NCI-H526 (cell line): ENCODE results near the gene RWDD3.

ENCODE experiments used
- DNase-seq, 2 experiments: peaks; one replicate each; lab custom pipeline; 2025; lab: John Stamatoyannopoulos, UW

Gene RWDD3

DNA sequence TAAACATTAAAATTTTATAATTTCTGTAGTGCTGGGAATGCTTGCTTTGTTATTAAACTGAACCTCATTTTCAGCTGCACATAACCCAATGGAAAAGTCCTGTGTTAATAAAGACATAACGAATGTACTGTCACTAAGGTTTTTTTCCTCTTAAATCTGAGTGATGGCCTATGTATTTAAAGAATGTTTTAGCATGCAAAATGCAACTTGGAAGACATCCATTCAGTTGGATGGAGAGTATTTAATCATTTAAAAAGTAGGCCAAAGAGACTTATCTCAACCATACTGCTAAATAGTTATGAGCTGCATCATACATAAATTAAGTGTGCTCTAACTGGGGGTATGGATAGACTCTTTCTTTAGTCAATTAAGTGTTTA, 48.5 kb downstream of the RWDD3 start:
- peak in 1 of 2 experiments; percentile 18 for DNase-seq

DNA sequence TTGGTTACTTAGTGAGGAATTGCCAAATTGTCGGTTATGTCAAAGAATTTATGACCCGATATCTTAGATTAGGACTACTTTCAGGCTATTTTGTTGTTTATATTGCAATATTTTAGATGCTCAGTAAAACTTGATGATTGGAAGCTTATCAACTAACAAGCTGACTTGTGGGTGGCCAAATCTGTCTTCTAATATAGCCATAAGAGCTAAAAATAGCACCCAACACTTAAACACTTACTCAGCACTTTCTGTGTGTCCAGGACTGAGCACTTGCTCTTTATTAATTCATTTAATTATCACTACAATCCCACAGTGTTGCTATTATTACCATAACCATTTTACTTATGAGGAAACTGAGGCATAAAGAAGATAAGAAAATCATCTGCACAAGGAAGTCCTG, 50.4 kb downstream of the RWDD3 start:
- DNase-seq = no peak

DNA sequence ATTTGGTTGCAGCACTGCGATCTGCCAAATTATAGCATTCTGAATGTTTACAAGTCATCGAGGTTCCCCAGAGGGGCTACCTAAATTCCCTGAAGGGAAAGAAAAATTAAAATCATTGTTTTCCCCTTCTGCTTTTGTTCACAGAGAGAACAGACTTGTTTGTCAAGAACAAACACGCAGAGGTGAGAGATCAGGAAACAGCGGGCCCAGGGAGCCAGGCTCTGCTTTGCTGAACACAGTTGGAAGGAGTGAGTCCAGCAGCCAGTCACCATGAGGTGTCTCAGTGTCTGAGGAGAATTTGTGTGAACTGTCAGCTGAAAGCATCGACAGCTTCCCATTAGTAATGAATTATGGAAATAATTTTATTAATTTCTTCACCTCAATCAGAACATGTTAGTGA, 52.5 kb downstream of the RWDD3 start:
- peak; percentile 10 to 49 for DNase-seq

DNA sequence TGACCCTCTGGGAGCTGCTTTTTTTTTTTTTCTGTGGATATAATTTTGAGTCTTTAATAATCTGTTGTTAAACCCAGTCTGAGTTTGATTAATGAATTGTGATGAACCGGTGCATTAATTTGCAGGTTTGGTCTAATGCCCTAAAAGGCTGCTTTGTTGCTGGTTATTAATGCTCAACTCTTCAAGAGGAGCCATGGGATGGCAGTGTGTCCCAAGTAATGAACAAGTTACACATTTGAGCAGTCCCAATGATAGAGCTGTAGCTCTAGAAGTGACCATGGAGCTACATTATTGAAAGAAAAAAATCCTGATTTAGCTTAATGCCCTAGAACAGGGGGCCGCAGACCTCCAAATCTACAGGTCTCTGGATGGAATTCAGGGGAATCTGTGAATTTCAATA, 53.1 kb downstream of the RWDD3 start:
- DNase-seq = peak; percentile 20 to 58

DNA sequence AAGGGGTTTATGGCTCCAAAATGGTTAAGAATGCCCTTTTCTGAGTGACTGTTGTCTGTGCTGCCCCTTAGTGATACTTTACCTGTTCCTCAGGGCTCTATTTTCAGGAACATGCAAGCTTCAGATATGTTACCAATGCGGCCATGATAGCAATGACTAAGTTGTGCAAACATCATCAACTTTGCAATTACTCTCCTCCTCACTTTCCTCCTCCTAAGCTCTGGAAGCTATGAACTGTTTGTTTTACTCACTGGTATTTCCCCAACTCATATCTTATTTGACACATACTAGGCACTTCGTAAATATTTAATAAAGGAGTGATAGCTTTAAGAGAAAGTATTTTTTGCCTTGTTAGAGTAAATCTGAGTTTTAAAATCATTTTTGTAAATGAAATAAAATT, 53.8 kb downstream of the RWDD3 start:
- no peak for DNase-seq
